Keratinocyte (primary cell): Measurements from ENCODE around the gene LIG1.

Source experiments
- EZH2 ChIP-seq: IDR thresholded peaks from one replicate; pipeline ENCODE4 v1.6.1; 2012; ENCODE audit warnings: inconsistent platforms, mild to moderate bottlenecking, low read length, moderate library complexity
- TF ChIP-seq, protein P1 (sequence below), 3 experiments: IDR thresholded peaks in 1 of 3; conservative IDR thresholded peaks in 1 of 3; optimal IDR thresholded peaks in 1 of 3; 2 replicates in 2 of 3; 3 replicates in 1 of 3; pipeline versions ENCODE3 to v1.5.1; 2011; ENCODE audit warnings: low read length in 3 of 3, mild to moderate bottlenecking in 3 of 3, moderate library complexity in 2 of 3, control low read depth in 1 of 3, inconsistent platforms in 1 of 3; ENCODE audit not compliant: insufficient read depth in 2 of 3; ENCODE audit errors: extremely low read depth in 1 of 3

DNA sequence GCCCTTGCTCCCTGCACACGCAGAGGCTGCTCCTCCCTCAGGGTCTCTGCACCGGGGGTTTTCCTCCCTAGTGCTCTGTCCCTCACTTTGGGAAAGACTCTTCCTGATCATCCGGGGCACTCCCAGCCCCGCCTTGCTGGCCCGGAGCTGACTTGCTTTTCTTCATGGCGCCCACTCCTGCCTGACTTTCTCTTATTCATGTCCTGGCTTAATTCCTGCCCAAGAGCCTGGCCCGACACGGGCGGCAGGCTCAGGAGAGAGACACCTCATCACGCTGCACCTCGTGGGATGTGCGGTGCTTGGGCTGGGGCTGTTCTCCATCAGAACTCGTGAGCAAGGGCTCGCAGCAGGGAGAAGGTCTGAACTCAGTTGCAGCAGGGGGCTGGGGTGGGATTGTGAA lies 47.7 kb downstream of the LIG1 start:
- no peak for TF ChIP-seq EZH2
- TF ChIP-seq, protein P1, sequence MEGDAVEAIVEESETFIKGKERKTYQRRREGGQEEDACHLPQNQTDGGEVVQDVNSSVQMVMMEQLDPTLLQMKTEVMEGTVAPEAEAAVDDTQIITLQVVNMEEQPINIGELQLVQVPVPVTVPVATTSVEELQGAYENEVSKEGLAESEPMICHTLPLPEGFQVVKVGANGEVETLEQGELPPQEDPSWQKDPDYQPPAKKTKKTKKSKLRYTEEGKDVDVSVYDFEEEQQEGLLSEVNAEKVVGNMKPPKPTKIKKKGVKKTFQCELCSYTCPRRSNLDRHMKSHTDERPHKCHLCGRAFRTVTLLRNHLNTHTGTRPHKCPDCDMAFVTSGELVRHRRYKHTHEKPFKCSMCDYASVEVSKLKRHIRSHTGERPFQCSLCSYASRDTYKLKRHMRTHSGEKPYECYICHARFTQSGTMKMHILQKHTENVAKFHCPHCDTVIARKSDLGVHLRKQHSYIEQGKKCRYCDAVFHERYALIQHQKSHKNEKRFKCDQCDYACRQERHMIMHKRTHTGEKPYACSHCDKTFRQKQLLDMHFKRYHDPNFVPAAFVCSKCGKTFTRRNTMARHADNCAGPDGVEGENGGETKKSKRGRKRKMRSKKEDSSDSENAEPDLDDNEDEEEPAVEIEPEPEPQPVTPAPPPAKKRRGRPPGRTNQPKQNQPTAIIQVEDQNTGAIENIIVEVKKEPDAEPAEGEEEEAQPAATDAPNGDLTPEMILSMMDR (optimal IDR thresholded peaks at IDR 0.05 in 1 of 3, IDR thresholded peaks at IDR 0.05 in 1 of 3, conservative IDR thresholded peaks at IDR 0.05 in 1 of 3; ENCODE audit: extremely low read depth in 1 of 3, insufficient read depth in 2 of 3, low read length in 3 of 3): no peak
